Fibroblast of upper back skin (primary cell): Measurements from ENCODE around the gene BTF3L4.
A peak's percentile ranks its signal among the peaks of the same experiment; 100 is the strongest.
"Not testable (repeated sequence)": the region's sequence is repeated elsewhere in the genome, so short reads cannot be mapped to it uniquely, and the experiment has no call there.

Source experiments
- DNase-seq: peaks from one replicate; pipeline ENCODE4 v3.0.0-alpha.2; 2013

BTF3L4 gene

GRCh38 chr1:52055866-52056162, 281 bp upstream of the BTF3L4 start:
- DNase-seq: no peak

GRCh38 chr1:52056937-52057231, 789 bp downstream of the BTF3L4 start:
- DNase-seq: peak; percentile 55

GRCh38 chr1:52057255-52057654, 1.2 kb downstream of the BTF3L4 start:
- DNase-seq: peak; percentile 9

GRCh38 chr1:52057876-52058415, 1.9 kb downstream of the BTF3L4 start:
- DNase-seq: peak; percentile 18

- DNase-seq: peak; percentile 67
Measured at GRCh38 chr1:52059321-52059720, 3.2 kb downstream of the BTF3L4 start.

- DNase-seq: no peak
Measured at GRCh38 chr1:52059888-52060287, 3.8 kb downstream of the BTF3L4 start.

- no peak for DNase-seq
Measured at GRCh38 chr1:52060822-52061221, 4.7 kb downstream of the BTF3L4 start.

- no peak for DNase-seq
Measured at GRCh38 chr1:52063192-52063591, 7.1 kb downstream of the BTF3L4 start.

- no peak for DNase-seq
Measured at GRCh38 chr1:52070704-52071103, 14.6 kb downstream of the BTF3L4 start.

GRCh38 chr1:52072291-52072690, 16.2 kb downstream of the BTF3L4 start:
- no peak for DNase-seq

GRCh38 chr1:52077277-52077676, 21.2 kb downstream of the BTF3L4 start:
- DNase-seq: not testable (repeated sequence)

- DNase-seq: no peak
Measured at GRCh38 chr1:52080014-52080415, 23.9 kb downstream of the BTF3L4 start.

- not testable (repeated sequence) for DNase-seq
Measured at GRCh38 chr1:52087892-52088291, 31.8 kb downstream of the BTF3L4 start.

GRCh38 chr1:52094300-52094699, 38.2 kb downstream of the BTF3L4 start:
- not testable (repeated sequence) for DNase-seq

- DNase-seq: no peak
Measured at GRCh38 chr1:52096216-52096615, 40.1 kb downstream of the BTF3L4 start.

- no peak for DNase-seq
Measured at GRCh38 chr1:52098139-52098871, 42.2 kb downstream of the BTF3L4 start.

- no peak for DNase-seq
Measured at GRCh38 chr1:52102336-52103013, 46.4 kb downstream of the BTF3L4 start.

GRCh38 chr1:52111492-52111891, 55.4 kb downstream of the BTF3L4 start:
- no peak for DNase-seq

- DNase-seq: no peak
Measured at GRCh38 chr1:52112489-52112888, 56.4 kb downstream of the BTF3L4 start.

GRCh38 chr1:52119301-52120079, 63.4 kb downstream of the BTF3L4 start:
- no peak for DNase-seq

GRCh38 chr1:52122384-52122783, 66.3 kb downstream of the BTF3L4 start:
- DNase-seq: no peak

GRCh38 chr1:52123622-52124021, 67.5 kb downstream of the BTF3L4 start:
- DNase-seq: no peak

- DNase-seq: no peak
Measured at GRCh38 chr1:52125736-52126359, 69.8 kb downstream of the BTF3L4 start.
